HEK293 (cell line): ENCODE results near the gene ARID5A.

Experiments
- CTCF ChIP-seq: fragments of 450-650 bp; formaldehyde crosslinking; IDR thresholded peaks from 2 replicates; pipeline ENCODE4 v1.5.1; 2016; ENCODE audit warnings: missing biosample characterization, missing genetic modification characterization
- HOXA7 ChIP-seq: sonication (generic); formaldehyde crosslinking; IDR thresholded peaks from 2 replicates; pipeline ENCODE4 v1.8.1; 2022; ENCODE audit warnings: missing genetic modification reagents, borderline replicate concordance
- KLF16 ChIP-seq: fragments of 450-650 bp; formaldehyde crosslinking; IDR thresholded peaks from 2 replicates; pipeline ENCODE4 v1.5.1; 2017; ENCODE audit warnings: missing biosample characterization, missing genetic modification characterization
- SETDB1 ChIP-seq: IDR thresholded peaks from one replicate; pipeline ENCODE4 v1.6.1; 2017; ENCODE audit warnings: mild to moderate bottlenecking, low read length, moderate library complexity, mixed read lengths; ENCODE audit not compliant: insufficient read length
- ZNF121 ChIP-seq: fragments of 450-650 bp; formaldehyde crosslinking; IDR thresholded peaks from 2 replicates; pipeline ENCODE4 v1.5.1; 2016; ENCODE audit warnings: missing biosample characterization, missing genetic modification characterization
- ZNF138 ChIP-seq: fragments of 450-650 bp; formaldehyde crosslinking; IDR thresholded peaks from 2 replicates; pipeline ENCODE4 v1.5.1; 2016; ENCODE audit warnings: missing biosample characterization, missing genetic modification characterization, borderline replicate concordance
- ZNF223 ChIP-seq: fragments of 450-650 bp; formaldehyde crosslinking; IDR thresholded peaks from 2 replicates; pipeline ENCODE4 v1.5.1; 2016; ENCODE audit warnings: missing biosample characterization, missing genetic modification characterization

- TF ChIP-seq ZNF223 (tag by site-specific recombination), result no peak
- TF ChIP-seq HOXA7 (CRISPR knock-in tag), result no peak
- no peak for TF ChIP-seq ZNF121 (tag by site-specific recombination)
- TF ChIP-seq KLF16 (tag by site-specific recombination), result no peak
- no peak for TF ChIP-seq CTCF (tag by site-specific recombination)
- no peak for TF ChIP-seq SETDB1
- TF ChIP-seq ZNF138 (tag by site-specific recombination), result no peak
Measured at GRCh38 chr2:96491860-96492497, 44.6 kb upstream of the ARID5A start.
